GM18517 (cell line): ENCODE measurements around the gene GMCL1.

Experiments
- ATAC-seq: cut with Tn5 transposase; IDR thresholded peaks from one replicate; pipeline ENCODE4 v1.9.1; 2021; ENCODE audit warnings: mild to moderate bottlenecking, moderate library complexity; ENCODE audit not compliant: unreplicated experiment

Gene GMCL1

GRCh38 chr2:69917852-69918251 is 88.4 kb downstream of the GMCL1 start:
- no peak for ATAC-seq

GRCh38 chr2:69918401-69918800 is 88.9 kb downstream of the GMCL1 start:
- no peak for ATAC-seq

- no peak for ATAC-seq
Measured at GRCh38 chr2:69923116-69923515, 93.7 kb downstream of the GMCL1 start.

GRCh38 chr2:69926849-69927515 is 97.5 kb downstream of the GMCL1 start:
- ATAC-seq: no peak
